Regular cardiac myocyte (primary cell): Measurements from ENCODE around the gene ZCWPW1. TPM values are rescaled to one million over a fixed set of nuclear protein-coding genes. Genes with fewer than 3 reads are reported as not detected.

Experiments
- total RNA-seq: library from RNA; depleted of rRNA; stranded (reverse); fragments of >200 nt; gene quantifications from 2 replicates; pipeline ENCODE4 v1.2.3, GENCODE V29; 2014

The ZCWPW1 gene, protein sequence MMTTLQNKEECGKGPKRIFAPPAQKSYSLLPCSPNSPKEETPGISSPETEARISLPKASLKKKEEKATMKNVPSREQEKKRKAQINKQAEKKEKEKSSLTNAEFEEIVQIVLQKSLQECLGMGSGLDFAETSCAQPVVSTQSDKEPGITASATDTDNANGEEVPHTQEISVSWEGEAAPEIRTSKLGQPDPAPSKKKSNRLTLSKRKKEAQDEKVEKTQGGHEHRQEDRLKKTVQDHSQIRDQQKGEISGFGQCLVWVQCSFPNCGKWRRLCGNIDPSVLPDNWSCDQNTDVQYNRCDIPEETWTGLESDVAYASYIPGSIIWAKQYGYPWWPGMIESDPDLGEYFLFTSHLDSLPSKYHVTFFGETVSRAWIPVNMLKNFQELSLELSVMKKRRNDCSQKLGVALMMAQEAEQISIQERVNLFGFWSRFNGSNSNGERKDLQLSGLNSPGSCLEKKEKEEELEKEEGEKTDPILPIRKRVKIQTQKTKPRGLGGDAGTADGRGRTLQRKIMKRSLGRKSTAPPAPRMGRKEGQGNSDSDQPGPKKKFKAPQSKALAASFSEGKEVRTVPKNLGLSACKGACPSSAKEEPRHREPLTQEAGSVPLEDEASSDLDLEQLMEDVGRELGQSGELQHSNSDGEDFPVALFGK
- total RNA-seq: 1.7 and 1.9 TPM in 2 replicates

DNA sequence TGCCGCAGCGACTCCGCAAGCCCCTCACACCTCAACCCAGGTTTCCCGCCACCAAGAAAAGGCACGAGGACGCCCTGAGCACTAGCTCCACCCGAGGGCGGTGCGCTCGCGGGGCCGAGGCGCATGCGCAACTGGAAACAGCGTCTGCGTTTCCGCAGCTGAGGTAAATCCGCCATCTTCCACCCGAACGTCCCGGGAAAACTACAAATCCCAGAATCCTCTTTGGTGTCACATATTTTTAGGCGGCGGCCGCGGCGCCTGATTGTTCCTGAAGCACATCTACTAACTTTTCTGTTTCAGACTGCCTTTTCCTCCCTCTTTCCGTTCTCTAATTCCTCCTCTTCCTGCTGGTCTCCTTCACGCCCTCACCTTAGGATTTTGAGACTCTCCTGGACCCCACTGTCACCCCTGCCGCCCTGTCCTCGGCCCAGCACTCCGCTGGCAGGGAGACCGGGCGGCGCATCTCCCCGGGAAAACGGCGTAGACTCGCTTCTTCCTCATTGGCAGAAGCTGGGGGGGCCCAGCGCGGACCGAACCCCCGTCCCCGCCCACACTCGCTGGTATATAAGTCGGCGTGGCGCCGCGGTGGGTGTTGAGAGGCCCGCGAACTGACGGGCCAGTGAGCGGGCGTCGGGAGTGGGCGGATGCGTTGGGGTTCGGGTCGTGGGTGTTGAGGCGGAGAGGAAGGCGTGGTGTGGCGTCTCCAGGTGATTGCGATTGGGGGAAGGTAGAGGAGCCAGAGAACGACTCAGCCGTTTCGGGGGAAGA, at the start of gene ZCWPW1:
Gene ZCWPW1, minus strand, starts transcription at position 505 of the 768 bp plus-strand sequence. CDS start 8,054 bp downstream, outside the sequence.

DNA sequence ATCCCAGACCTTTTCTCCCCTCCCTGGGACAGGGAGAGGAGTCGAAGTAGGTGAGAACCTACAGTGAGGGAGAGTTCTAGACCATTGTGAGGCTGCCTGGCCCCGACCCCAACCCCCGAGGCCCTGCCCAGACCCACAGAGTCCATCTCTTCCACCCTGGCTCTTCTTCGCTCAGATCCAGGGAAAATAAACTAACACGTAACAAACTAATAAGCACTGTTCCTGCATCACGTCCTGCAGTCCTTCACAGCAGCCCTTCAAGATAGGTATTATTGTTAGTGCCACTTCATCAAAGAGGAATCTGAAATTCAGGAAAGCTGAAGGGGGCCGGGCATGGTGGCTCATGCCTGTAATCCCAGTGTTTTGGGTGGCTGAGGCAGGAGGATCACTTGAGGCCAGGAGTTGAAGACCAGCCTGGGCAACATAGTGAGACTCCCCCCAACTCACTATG, 35.7 kb upstream of the ZCWPW1 start, which contains the start of gene SPACDR:
Gene SPACDR, minus strand, starts transcription at position 51 of the 451 bp plus-strand sequence. CDS start 235 bp downstream, outside the sequence.

DNA sequence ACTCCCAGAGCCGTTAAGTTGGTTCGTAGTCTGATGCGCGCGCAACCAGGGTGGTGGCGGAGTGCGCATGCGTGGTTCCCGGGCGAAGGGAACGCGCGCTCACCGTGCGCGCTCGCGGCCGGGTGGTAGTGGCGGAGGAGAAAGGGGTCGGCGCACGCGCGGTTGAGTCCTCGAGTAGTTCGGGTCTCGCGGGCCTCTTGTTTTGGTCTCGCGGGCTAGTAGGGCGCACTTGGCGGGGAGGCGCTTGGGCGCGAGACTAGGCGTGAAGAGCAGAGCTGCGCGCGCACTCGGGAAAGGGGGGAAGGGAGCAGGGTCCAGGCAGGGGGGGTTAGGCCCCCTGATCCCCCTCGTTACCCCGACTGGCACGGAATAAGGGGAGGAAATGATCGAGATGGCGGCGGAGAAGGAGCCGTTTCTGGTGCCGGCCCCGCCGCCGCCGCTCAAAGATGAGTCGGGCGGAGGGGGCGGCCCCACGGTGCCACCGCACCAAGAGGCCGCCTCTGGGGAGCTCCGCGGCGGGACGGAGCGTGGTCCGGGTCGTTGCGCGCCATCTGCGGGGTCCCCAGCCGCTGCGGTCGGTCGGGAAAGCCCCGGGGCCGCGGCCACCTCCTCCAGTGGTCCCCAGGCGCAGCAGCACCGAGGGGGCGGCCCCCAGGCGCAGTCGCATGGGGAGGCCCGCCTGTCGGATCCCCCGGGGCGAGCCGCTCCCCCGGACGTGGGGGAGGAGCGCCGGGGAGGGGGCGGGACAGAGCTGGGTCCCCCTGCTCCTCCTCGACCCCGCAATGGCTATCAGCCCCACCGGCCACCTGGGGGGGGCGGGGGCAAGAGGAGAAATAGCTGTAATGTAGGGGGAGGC, 1.4 kb upstream of the ZCWPW1 start, which contains the start of gene MEPCE:
Gene MEPCE, plus strand, starts transcription at position 195 of the 856 bp plus-strand sequence. Its CDS starts 188 bp downstream, at position 383.

DNA sequence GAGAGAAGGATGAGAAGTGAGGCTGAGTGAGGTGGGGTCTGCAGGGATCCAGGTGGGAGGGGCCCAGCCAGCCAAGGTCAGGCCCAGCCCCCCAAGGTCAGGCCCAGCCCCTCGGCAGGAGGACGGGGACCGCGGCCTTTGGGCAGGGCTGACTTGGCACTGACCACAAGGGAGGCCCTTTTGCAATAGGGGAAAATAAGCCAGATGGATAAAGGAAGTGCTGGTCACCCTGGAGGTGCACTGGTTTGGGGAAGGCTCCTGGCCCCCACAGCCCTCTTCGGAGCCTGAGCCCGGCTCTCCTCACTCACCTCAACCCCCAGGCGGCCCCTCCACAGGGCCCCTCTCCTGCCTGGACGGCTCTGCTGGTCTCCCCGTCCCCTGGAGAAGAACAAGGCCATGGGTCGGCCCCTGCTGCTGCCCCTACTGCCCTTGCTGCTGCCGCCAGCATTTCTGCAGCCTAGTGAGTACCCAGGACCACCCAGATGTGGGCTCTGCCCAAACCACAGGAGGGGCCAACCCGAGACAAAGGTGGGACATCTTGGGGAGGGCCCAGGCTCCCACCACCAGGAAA, 55.2 kb downstream of the ZCWPW1 start, which contains the start of gene PILRA:
Gene PILRA, plus strand, starts transcription at position 227 of the 571 bp plus-strand sequence. Its CDS starts 170 bp downstream, at position 397.

DNA sequence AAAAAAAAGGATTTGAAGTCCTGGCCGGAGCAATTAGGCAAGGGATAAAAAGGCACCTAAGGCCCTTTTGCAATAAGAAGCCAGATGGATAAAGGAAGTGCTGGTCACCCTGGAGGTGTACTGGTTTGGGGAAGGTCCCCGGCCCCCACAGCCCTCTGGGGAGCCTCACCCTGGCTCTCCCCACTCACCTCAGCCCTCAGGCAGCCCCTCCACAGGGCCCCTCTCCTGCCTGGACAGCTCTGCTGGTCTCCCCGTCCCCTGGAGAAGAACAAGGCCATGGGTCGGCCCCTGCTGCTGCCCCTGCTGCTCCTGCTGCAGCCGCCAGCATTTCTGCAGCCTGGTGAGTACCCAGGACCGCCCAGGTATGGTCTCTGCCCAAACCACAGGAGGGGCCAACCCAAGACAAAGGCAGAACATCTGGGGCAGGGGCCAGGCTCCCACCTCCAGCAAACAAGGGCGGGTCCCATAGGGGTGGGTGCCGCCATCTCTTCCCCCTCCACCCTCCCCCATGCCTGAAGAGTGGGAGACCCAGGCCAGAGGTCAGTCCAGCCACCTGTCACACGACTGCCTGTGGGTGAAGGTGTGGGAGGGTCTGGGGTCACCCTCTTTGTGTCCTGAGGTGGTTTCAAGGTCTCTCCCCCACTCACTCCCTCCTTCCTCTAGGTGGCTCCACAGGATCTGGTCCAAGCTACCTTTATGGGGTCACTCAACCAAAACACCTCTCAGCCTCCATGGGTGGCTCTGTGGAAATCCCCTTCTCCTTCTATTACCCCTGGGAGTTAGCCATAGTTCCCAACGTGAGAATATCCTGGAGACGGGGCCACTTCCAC, 70.3 kb downstream of the ZCWPW1 start, which contains the start of gene PILRB:
Gene PILRB, plus strand, starts transcription at position 91 of the 830 bp plus-strand sequence. Its CDS starts 186 bp downstream, at position 277.

Other genes starting within 250 kb of the ZCWPW1 start
- gene PVRIG, start 208.8 kb downstream of the ZCWPW1 start, total RNA-seq: 0.19 TPM in 1 of 2 replicates, not detected in the other
- not detected in 2 replicates for gene SPDYE3, start 121.0 kb downstream of the ZCWPW1 start, total RNA-seq
- gene PILRB, start 70.6 kb downstream of the ZCWPW1 start, total RNA-seq: 5.8 and 6.2 TPM in 2 replicates
- gene PILRA, start 55.2 kb downstream of the ZCWPW1 start, total RNA-seq: under 0.01 and 0.28 TPM in 2 replicates
- gene MEPCE, start 1.1 kb upstream of the ZCWPW1 start, total RNA-seq: 16.3 and 26.6 TPM in 2 replicates
- gene PPP1R35, start 7.8 kb upstream of the ZCWPW1 start, total RNA-seq: 19.2 and 30.3 TPM in 2 replicates
- gene SPACDR, start 35.6 kb upstream of the ZCWPW1 start, total RNA-seq: 0.19 and 1.7 TPM in 2 replicates
- gene TSC22D4, start 50.5 kb upstream of the ZCWPW1 start, total RNA-seq: 13.2 and 17.1 TPM in 2 replicates
- gene NYAP1, start 55.2 kb upstream of the ZCWPW1 start, total RNA-seq: 0.19 and 0.85 TPM in 2 replicates
- gene AGFG2, start 110.5 kb upstream of the ZCWPW1 start, total RNA-seq: 3.7 and 9.2 TPM in 2 replicates
- not detected in 2 replicates for gene SAP25, start 145.2 kb upstream of the ZCWPW1 start, total RNA-seq
- 12.7 TPM in 2 replicates for gene LRCH4, start 157.4 kb upstream of the ZCWPW1 start, total RNA-seq
- gene FBXO24, start 157.6 kb upstream of the ZCWPW1 start, total RNA-seq: 0.28 and 0.77 TPM in 2 replicates
- gene PCOLCE, start 173.7 kb upstream of the ZCWPW1 start, total RNA-seq: 24.2 and 39.5 TPM in 2 replicates
- 2.5 and 6.8 TPM in 2 replicates for gene MOSPD3, start 183.8 kb upstream of the ZCWPW1 start, total RNA-seq
- 0.77 and 2.3 TPM in 2 replicates for gene TFR2, start 212.8 kb upstream of the ZCWPW1 start, total RNA-seq
- gene ACTL6B, start 227.7 kb upstream of the ZCWPW1 start, total RNA-seq: not detected in 2 replicates
- gene GNB2, start 245.0 kb upstream of the ZCWPW1 start, total RNA-seq: 57.5 and 169 TPM in 2 replicates